ENCODE measurements around the gene GALNT11. TPM values are rescaled to one million over a fixed set of nuclear protein-coding genes. Genes with fewer than 3 reads are reported as not detected.

GALNT11 gene
- total and polyA plus RNA-seq, 9 donors: 20.1 to 57.6 (median 34.3) TPM

DNA sequence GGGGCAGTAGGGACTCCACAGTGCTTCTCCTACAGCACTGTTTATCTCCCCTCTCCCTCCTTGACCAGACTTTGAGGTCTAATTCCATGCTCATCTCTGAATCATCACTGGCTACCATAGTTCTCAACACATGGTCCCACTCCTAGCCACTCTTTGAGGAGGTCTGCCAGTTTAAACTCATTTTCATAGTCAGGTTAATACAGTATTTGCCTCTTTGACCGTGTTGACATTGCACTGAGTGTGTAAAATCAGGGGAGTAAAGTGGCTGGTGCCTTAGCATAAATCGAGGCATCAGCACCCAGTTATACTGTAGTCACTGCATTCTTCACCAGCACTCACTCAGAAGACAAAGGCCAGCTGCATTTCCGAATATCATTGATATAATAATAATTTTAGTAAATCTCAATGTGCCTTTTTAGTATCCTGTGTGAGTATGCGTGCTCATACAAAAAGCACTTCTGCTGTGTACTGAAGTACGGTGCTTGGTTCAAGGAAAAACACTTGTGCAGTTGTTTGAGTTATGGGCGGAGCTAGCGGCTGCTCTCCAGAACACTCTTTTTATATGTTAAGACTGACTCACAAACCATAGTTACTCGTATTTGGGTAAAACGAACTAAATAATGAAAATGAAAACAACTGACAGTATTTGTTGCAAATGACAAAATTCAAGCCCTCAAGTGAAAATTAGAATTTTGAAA lies 89.7 kb downstream of the GALNT11 start:
- TF ChIP-seq POLR2A (IDR thresholded peaks at IDR 0.05) (no peak), EP300 (IDR thresholded peaks at IDR 0.05) (no peak)
- TF ChIP-seq, protein P1, sequence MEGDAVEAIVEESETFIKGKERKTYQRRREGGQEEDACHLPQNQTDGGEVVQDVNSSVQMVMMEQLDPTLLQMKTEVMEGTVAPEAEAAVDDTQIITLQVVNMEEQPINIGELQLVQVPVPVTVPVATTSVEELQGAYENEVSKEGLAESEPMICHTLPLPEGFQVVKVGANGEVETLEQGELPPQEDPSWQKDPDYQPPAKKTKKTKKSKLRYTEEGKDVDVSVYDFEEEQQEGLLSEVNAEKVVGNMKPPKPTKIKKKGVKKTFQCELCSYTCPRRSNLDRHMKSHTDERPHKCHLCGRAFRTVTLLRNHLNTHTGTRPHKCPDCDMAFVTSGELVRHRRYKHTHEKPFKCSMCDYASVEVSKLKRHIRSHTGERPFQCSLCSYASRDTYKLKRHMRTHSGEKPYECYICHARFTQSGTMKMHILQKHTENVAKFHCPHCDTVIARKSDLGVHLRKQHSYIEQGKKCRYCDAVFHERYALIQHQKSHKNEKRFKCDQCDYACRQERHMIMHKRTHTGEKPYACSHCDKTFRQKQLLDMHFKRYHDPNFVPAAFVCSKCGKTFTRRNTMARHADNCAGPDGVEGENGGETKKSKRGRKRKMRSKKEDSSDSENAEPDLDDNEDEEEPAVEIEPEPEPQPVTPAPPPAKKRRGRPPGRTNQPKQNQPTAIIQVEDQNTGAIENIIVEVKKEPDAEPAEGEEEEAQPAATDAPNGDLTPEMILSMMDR (IDR thresholded peaks at IDR 0.05): no peak
- intact Hi-C loops (cut with DNase I): no loop called here
- DNase-seq: no peak
- Histone ChIP-seq H3K4me1 (ENCODE audit: insufficient read depth) (no peaks in the 10 kb centered on the region), H3K9me3 (no peaks in the 10 kb centered on the region), H3K4me3 (no peak overlapping the region), H3K27ac (no peak overlapping the region), H3K36me3 (no peaks in the 10 kb centered on the region), H3K27me3 (no peaks in the 10 kb centered on the region)
- 90 to 94% (median 92%) methylated on average over 9 of the region's 9 CpGs for WGBS, 3 donors

- Histone ChIP-seq H3K4me3 (no peak overlapping the region), H3K9me3 (no peaks in the 10 kb centered on the region), H3K27ac (no peak overlapping the region), H3K4me1 (ENCODE audit: insufficient read depth) (no peaks in the 10 kb centered on the region), H3K27me3 (no peaks in the 10 kb centered on the region), H3K36me3 (no peaks in the 10 kb centered on the region)
- intact Hi-C loops (cut with DNase I): no loop called here
- DNase-seq: no peak
- no peak for TF ChIP-seq EP300 (IDR thresholded peaks at IDR 0.05)
- TF ChIP-seq, protein P1 (IDR thresholded peaks at IDR 0.05): no peak
- 89 to 92% (median 90%) methylated on average over 8 of the region's 8 CpGs for WGBS, 3 donors
Observed at GRCh38 chr7:152117356-152117755, 91.9 kb downstream of the GALNT11 start.

DNA sequence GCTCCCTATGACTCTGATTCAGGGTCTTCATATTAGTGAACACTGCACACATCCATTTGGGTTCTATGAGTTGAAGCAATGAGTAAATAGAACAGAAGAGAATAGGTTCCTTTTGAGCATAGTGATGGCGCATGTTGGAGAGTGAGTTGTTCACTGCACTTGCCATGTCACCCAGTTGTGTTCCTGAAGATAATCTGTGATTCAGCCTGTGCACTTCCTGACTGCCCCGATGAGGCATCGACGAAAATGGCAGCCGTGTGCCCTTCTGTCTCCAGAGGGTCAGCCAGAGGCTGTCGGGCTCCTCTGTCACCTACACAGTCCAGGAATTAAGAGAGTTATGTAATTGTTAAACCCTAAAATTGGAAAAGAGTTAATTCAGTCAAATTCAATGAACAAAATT lies 94.7 kb downstream of the GALNT11 start:
- H3K4me1 ChIP-seq (ENCODE audit: insufficient read depth): no peaks in the 10 kb centered on the region
- H3K27ac ChIP-seq: no peak overlapping the region
- no peaks in the 10 kb centered on the region for H3K36me3 ChIP-seq
- no peaks in the 10 kb centered on the region for H3K27me3 ChIP-seq
- intact Hi-C loops (cut with DNase I): no loop called here
- WGBS, 3 donors: 95 to 99% (median 96%) methylated on average over 6 of the region's 6 CpGs
- no peaks in the 10 kb centered on the region for H3K9me3 ChIP-seq
- TF ChIP-seq POLR2A (IDR thresholded peaks at IDR 0.05) (no peak), EP300 (IDR thresholded peaks at IDR 0.05) (no peak)
- TF ChIP-seq, protein P1 (IDR thresholded peaks at IDR 0.05): no peak
- H3K4me3 ChIP-seq: no peak overlapping the region
- no peak for DNase-seq

DNA sequence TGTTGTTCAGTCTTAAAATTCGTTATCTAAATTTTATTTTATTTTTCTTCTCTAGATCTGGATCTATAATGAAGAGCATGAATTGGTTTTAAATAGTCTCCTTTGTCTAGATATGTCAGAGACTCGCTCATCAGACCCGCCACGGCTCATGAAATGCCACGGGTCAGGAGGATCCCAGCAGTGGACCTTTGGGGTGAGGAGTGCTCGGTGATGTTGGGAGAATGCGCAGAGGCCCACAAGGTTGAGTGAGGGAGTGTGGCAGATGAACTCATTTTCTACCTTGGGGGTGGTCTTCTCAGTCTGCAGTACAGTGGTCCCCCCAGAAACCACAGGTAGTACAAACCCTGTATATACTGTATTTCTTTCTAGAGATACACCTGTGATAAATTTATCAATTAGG lies 95.3 kb downstream of the GALNT11 start:
- TF ChIP-seq EP300 (IDR thresholded peaks at IDR 0.05): no peak
- TF ChIP-seq, protein P1 (IDR thresholded peaks at IDR 0.05): no peak
- intact Hi-C loops (cut with DNase I): no loop called here
- Histone ChIP-seq H3K4me1 (ENCODE audit: insufficient read depth) (no peaks in the 10 kb centered on the region), H3K9me3 (no peaks in the 10 kb centered on the region), H3K36me3 (no peaks in the 10 kb centered on the region), H3K27ac (no peak overlapping the region), H3K4me3 (no peak overlapping the region), H3K27me3 (no peaks in the 10 kb centered on the region)
- DNase-seq: no peak
- WGBS, 3 donors: 96 to 97% (median 97%) methylated on average over 7 of the region's 7 CpGs
